HepG2 (cell line): ENCODE measurements around the gene RASSF7. TPM values are rescaled to one million over a fixed set of nuclear protein-coding genes. Genes with fewer than 3 reads are reported as not detected.

ENCODE experiments used
- DR1 ChIP-seq: sonication (generic); formaldehyde crosslinking; IDR thresholded peaks from 2 replicates; pipeline ENCODE4 v1.8.0; 2021; ENCODE audit warnings: mild to moderate bottlenecking, missing genetic modification reagents, inconsistent platforms
- FOSL1 ChIP-seq: sonication (generic); formaldehyde crosslinking; IDR thresholded peaks from 2 replicates; pipeline ENCODE4 v1.9.0; 2021; ENCODE audit warnings: missing genetic modification reagents, borderline replicate concordance
- MAX ChIP-seq: IDR thresholded peaks from 2 replicates; pipeline ENCODE4 v1.6.1; 2012; ENCODE audit warnings: inconsistent platforms
- MED1 ChIP-seq: sonication (generic); formaldehyde crosslinking; IDR thresholded peaks from 2 replicates; pipeline ENCODE4 v1.4.0; 2020; ENCODE audit warnings: missing genetic modification reagents
- MNT ChIP-seq: fragments of 450-650 bp; IDR thresholded peaks from 2 replicates; pipeline ENCODE4 v1.6.1; 2016
- NFE2L2 ChIP-seq: fragments of 150-350 bp; IDR thresholded peaks from 2 replicates; pipeline ENCODE4 v1.6.1; 2014; ENCODE audit warnings: low read length
- NONO ChIP-seq, 2 experiments: fragments of 450-650 bp in 1 of 2; sonication (generic) in 1 of 2; formaldehyde crosslinking in 1 of 2; IDR thresholded peaks in 1 of 2; conservative IDR thresholded peaks in 1 of 2; 2 replicates each; pipeline versions ENCODE4 v1.6.1 to v1.8.0; 2017 to 2022; ENCODE audit warnings: mild to moderate bottlenecking in 1 of 2, missing genetic modification reagents in 1 of 2, moderate library complexity in 1 of 2
- NPAS2 ChIP-seq: sonication (generic); formaldehyde crosslinking; IDR thresholded peaks from 2 replicates; pipeline ENCODE4 v1.8.0; 2022; ENCODE audit warnings: mild to moderate bottlenecking, missing genetic modification reagents, borderline replicate concordance
- PHF5A ChIP-seq: IDR thresholded peaks from one replicate; pipeline ENCODE4 v1.6.1; 2018; ENCODE audit warnings: low read depth, missing genetic modification reagents; ENCODE audit not compliant: unreplicated experiment
- SIX4 ChIP-seq: sonication (generic); formaldehyde crosslinking; IDR thresholded peaks from 2 replicates; pipeline ENCODE4 v1.4.0; 2020; ENCODE audit warnings: missing genetic modification reagents
- TFDP1 ChIP-seq: IDR thresholded peaks from 2 replicates; pipeline ENCODE4 v1.6.1; 2016; ENCODE audit warnings: missing compliant biosample characterization, missing genetic modification reagents, borderline replicate concordance
- ZNF326 ChIP-seq: sonication (generic); formaldehyde crosslinking; IDR thresholded peaks from 2 replicates; pipeline ENCODE4 v1.4.0; 2020; ENCODE audit warnings: missing genetic modification reagents, borderline replicate concordance
- ZNF331 ChIP-seq: sonication (generic); formaldehyde crosslinking; IDR thresholded peaks from 2 replicates; pipeline ENCODE4 v1.4.0; 2020; ENCODE audit warnings: missing genetic modification reagents
- ZNF549 ChIP-seq: sonication (generic); formaldehyde crosslinking; IDR thresholded peaks from 2 replicates; pipeline ENCODE4 v1.5.0; 2020; ENCODE audit warnings: missing genetic modification reagents
- ZNF556 ChIP-seq: sonication (generic); formaldehyde crosslinking; IDR thresholded peaks from 2 replicates; pipeline ENCODE4 v1.4.0; 2020; ENCODE audit warnings: mild to moderate bottlenecking, missing genetic modification reagents, borderline replicate concordance
- ZNF589 ChIP-seq: sonication (generic); formaldehyde crosslinking; conservative IDR thresholded peaks from 2 replicates; pipeline ENCODE4 v1.8.0; 2022; ENCODE audit warnings: mild to moderate bottlenecking, moderate library complexity, missing genetic modification reagents
- ZNF660 ChIP-seq: sonication (generic); formaldehyde crosslinking; IDR thresholded peaks from 2 replicates; pipeline ENCODE4 v1.5.1; 2020; ENCODE audit warnings: mild to moderate bottlenecking, low read depth, missing genetic modification reagents, borderline replicate concordance
- ZNF7 ChIP-seq: IDR thresholded peaks from 2 replicates; pipeline ENCODE4 v1.6.1; 2016; ENCODE audit warnings: missing biosample characterization, missing genetic modification reagents
- polyA plus RNA-seq, 8 experiments: library from polyadenylated mRNA; depleted of rRNA in 3 of 8; stranded (reverse) in 7 of 8; unstranded in 1 of 8; fragments of >200 nt; fragmentation: Illumina TruSeq in 4 of 8; extraction: Trizol in 4 of 8; gene quantifications; 2 replicates each; pipeline versions ENCODE4 v1.2.1 to v1.2.3, GENCODE V29; 2011 to 2016; ENCODE audit warnings: low read depth in 4 of 8, missing spikeins in 1 of 8, mixed read lengths in 1 of 8; ENCODE audit not compliant: insufficient read depth in 1 of 8
- total RNA-seq, 5 experiments: library from RNA; depleted of rRNA; stranded (reverse); fragments of >200 nt; fragmentation: Illumina TruSeq; extraction: Trizol; gene quantifications; 2 replicates each; pipeline ENCODE4 v1.2.3, GENCODE V29; 2016; ENCODE audit warnings: low read depth in 1 of 5
- TF ChIP-seq, protein P1 (sequence below): sonication (generic); formaldehyde crosslinking; IDR thresholded peaks from 2 replicates; pipeline ENCODE4 v1.5.0; 2020; ENCODE audit warnings: missing genetic modification reagents
- TF ChIP-seq, protein P2 (sequence below): sonication (generic); formaldehyde crosslinking; IDR thresholded peaks from 2 replicates; pipeline ENCODE4 v1.4.0; 2020; ENCODE audit warnings: mild to moderate bottlenecking, missing genetic modification reagents
- TF ChIP-seq, protein P3 (sequence below): sonication (generic); formaldehyde crosslinking; IDR thresholded peaks from 2 replicates; pipeline ENCODE4 v1.5.1; 2020; ENCODE audit warnings: missing genetic modification reagents, mild to moderate bottlenecking, borderline replicate concordance

RASSF7 gene
- total and polyA plus RNA-seq, 2 of the 13 experiments (the other 11 are each of a cell fraction or from before 2014, with no cell fraction given) = 20.2 to 28.6 TPM

DNA sequence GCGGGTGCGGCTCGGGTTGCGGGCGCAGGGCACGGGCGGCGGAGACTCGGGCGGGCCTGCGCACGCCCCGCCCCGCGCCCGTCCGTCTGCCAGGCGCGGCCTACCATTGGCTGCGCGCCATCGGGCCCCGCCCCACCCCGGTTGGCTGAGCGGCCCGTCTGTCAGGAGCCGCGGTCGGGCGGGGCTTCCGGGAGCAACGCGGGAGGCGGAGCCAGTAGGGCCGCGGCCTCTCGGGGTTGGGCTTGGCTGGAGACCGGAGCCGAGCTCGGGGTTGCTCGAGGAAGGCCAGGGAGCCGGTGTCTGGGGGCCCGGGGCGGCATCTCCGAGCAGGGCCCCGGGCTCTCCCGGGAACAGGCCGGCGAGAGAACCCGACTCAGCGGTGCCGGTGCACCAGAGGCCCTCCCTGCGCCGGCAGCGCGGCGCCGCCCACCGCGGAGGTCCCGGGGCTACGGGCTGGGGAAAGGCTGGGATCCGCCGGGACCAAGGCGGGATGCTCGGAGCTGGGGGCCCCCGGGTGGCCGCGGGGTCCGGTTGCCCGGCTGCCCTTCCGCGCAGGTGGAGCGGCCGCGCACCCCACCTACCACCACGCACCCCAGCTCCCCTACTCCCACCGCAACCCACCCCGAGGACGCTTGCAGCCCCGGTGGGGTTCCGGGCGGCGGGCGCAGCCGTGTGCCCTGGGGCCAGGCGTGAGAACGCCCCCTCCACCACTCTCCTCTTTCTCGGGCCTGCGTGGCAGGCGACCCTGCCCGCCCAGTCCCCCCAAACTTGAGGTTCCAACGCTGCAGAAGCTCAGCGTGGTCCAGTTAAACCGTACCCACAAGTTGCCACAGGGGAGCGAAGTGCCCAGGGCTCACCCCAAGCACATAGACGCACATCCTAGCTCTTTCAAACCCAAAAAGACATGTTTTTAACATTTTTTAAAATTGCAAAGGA lies 25.0 kb upstream of the RASSF7 start, which contains the start of gene HRAS (continued):
- TF ChIP-seq MNT (no peak), PHF5A (no peak), NFE2L2 (no peak), ZNF660 (CRISPR knock-in tag) (no peak), NPAS2 (CRISPR knock-in tag) (no peak), MED1 (CRISPR knock-in tag) (peak; percentile 41), ZNF589 (CRISPR knock-in tag) (no peak), NONO (IDR thresholded peaks at IDR 0.05) (no peak), NONO (CRISPR knock-in tag; conservative IDR thresholded peaks at IDR 0.05) (no peak), ZNF7 (CRISPR knock-in tag) (no peak), DR1 (CRISPR knock-in tag) (peak; percentile 16; the same call in 1 of the 2 replicates), TFDP1 (CRISPR knock-in tag) (peak; percentile 58; the same call in 1 of the 2 replicates), ZNF326 (CRISPR knock-in tag) (no peak), FOSL1 (CRISPR knock-in tag) (no peak), ZNF549 (CRISPR knock-in tag) (no peak), ZNF556 (CRISPR knock-in tag) (0 out of 2 replicates have a peak, but pooled peaks have one; percentile 46), ZNF331 (0 out of 2 replicates have a peak, but pooled peaks have one; percentile 12), MAX (no peak; the same call in 1 of the 2 replicates), SIX4 (CRISPR knock-in tag) (no peak)
- TF ChIP-seq, protein P1, sequence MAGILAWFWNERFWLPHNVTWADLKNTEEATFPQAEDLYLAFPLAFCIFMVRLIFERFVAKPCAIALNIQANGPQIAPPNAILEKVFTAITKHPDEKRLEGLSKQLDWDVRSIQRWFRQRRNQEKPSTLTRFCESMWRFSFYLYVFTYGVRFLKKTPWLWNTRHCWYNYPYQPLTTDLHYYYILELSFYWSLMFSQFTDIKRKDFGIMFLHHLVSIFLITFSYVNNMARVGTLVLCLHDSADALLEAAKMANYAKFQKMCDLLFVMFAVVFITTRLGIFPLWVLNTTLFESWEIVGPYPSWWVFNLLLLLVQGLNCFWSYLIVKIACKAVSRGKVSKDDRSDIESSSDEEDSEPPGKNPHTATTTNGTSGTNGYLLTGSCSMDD (CRISPR knock-in tag) = no peak
- TF ChIP-seq, protein P2, sequence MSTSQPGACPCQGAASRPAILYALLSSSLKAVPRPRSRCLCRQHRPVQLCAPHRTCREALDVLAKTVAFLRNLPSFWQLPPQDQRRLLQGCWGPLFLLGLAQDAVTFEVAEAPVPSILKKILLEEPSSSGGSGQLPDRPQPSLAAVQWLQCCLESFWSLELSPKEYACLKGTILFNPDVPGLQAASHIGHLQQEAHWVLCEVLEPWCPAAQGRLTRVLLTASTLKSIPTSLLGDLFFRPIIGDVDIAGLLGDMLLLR (CRISPR knock-in tag) = no peak
- TF ChIP-seq, protein P3, sequence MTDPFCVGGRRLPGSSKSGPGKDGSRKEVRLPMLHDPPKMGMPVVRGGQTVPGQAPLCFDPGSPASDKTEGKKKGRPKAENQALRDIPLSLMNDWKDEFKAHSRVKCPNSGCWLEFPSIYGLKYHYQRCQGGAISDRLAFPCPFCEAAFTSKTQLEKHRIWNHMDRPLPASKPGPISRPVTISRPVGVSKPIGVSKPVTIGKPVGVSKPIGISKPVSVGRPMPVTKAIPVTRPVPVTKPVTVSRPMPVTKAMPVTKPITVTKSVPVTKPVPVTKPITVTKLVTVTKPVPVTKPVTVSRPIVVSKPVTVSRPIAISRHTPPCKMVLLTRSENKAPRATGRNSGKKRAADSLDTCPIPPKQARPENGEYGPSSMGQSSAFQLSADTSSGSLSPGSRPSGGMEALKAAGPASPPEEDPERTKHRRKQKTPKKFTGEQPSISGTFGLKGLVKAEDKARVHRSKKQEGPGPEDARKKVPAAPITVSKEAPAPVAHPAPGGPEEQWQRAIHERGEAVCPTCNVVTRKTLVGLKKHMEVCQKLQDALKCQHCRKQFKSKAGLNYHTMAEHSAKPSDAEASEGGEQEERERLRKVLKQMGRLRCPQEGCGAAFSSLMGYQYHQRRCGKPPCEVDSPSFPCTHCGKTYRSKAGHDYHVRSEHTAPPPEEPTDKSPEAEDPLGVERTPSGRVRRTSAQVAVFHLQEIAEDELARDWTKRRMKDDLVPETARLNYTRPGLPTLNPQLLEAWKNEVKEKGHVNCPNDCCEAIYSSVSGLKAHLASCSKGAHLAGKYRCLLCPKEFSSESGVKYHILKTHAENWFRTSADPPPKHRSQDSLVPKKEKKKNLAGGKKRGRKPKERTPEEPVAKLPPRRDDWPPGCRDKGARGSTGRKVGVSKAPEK = no peak
